HG03039 (cell line): ENCODE data around the gene BRPF1.
"Not testable (repeated sequence)": the region's sequence is repeated elsewhere in the genome, so short reads cannot be mapped to it uniquely, and the experiment has no call there.

ENCODE experiments used
- ATAC-seq: cut with Tn5 transposase; IDR thresholded peaks from one replicate; pipeline ENCODE4 v1.9.1; 2021; ENCODE audit warnings: mild to moderate bottlenecking, moderate library complexity; ENCODE audit not compliant: unreplicated experiment

BRPF1 gene

DNA sequence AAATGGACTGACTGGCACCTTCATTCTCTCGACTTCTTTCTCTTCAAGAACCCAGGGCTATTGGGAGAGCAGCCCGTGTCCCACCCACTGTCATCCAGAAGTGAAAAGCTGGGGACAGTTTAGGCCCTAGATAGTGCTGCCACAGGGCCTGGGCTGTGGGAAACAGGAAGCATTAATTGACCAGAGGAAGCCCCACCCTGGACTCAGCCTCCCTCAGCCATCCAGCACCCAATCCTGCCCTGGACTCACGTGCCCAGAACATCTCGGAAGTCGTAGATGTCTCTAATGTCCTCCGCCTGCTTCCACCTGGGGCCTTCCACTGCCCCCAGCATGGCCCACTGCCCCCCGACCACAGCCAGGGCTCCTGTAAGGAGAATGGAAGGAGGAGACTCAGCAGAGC lies 35.9 kb downstream of the BRPF1 start:
- ATAC-seq: no peak

DNA sequence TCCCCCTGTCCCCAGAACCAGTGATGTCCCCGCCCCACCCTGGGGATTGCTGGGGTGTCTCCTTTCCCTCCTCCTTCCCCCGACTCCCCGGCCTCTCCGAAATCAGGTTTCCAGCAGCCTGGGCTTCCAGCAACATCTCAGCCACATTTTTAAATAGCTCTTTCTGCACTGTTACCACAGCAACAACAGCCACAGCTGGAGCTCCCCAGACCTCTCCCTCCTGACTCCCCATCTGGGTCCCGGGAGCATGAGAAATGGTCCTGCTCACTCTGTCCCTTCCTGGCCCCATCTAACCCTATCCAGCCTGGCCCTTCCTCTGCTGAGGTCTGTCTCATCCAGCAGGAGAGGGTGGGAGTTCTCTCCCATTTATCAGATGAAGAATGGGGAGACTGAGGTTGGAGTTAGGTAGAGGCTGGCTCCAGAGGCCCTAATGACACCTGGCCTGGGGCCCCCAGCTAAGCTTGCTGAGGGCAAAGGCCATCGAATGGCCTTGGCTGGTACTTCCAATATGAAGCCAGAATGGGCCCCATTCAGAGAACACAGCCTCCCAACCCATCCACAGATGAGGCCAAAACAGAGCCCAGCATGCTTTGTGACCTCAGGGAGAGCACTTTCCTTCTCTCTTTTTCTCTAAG lies 36.7 kb downstream of the BRPF1 start:
- ATAC-seq: no peak

DNA sequence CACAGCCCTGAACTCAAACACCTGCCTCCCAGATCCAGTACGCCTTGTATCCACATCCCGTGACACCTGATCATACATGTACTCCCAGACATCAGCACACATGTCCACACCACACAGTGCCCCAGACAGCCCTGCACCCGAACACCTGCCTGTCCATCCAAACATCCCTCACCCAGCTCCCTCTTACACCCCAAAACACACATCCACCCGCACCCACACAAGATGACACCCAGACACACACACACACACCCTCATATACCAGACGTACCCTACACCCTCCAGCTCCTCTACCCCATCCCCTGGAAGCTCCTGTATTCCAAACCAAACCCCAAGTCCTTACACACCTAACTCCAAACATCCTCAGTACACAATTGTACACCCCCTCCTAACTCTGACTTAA lies 37.5 kb downstream of the BRPF1 start:
- ATAC-seq: no peak

DNA sequence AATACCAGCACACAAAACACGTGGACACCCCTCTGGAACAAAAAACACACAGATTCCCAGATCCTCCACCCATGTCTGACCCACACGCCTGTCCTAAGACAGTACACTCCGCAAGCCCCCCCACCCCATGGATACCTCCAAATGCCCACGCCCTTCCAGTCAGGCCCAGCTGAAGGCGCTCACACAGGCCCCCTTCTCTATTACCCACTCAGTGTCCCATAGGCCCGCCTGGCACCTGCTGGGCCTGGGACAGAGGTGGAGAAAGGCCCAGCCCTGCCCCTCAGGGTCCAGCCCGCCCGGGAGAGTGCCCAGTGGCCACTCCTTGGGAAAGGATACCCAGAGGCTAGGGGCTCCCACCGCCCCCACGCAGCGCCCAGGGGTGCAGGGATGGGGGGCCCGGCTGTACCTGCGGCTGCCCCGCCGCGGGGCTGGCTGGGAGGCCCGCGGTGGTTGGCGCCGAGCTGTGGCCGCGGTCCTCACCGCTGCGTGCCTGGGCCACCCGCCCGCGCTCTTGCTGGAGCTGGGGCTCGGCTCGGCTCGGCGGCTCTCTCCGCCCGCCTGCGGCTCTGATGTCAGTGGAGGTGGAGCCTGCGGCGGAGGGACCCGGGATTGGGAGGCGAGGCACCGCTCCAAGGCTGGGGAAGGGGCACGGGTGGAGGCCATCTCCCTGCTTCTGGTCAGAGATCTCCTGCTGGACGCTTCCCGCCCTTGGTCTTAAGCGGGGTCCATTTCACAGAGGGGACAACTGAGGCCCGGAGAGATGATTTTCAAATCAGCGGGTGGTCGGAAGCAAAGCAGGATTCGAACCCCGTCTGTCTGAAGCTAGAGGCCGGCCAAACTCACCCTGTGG lies 38.1 kb downstream of the BRPF1 start, which contains the start of gene CAMK1:
CAMK1 (minus strand) TSS at position 522 of the 850 bp plus-strand sequence. CDS start 2,198 bp downstream, outside the sequence.
- ATAC-seq: peak; percentile 72

GRCh38 chr3:9770276-9770812 lies 38.8 kb downstream of the BRPF1 start:
- ATAC-seq: no peak

GRCh38 chr3:9771007-9771406 lies 39.5 kb downstream of the BRPF1 start:
- ATAC-seq: not testable (repeated sequence)

DNA sequence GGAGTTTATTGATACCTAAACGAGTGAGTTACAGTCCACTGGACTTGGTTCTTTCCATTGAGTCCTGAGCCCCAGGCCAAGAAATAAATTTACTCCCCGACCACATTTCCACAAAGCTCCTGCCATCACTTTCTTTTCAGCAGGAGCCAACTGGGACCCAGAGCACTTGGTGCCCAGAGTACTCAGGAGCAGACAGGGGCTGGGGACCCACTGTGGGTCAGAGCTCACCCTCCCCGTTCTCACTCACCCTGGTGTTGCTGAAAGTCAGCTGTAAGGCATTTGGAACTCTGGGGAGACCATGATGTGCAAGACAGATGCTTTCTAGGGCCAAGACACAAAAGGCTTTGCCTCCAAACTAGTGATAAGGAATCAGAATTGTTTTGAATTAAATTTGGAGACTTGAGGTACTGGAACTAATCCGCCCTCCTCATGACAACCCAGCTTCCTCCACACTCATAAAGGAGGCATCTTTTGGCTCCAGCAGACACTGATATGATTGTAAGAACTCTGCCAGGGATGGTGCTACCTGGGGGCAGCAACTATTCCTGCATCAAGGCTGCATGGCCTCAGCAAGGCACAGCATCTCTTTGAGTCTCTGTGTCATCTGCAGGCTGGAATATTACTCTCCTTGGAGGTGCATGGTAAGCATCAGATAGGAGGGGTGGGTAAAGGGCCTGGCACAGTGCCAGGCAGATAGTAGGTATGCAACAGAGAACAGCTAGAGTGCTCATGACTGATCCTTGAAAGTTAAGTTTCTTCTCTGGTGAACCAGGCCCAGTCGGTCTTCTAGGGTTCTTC lies 45.6 kb downstream of the BRPF1 start:
- no peak for ATAC-seq

DNA sequence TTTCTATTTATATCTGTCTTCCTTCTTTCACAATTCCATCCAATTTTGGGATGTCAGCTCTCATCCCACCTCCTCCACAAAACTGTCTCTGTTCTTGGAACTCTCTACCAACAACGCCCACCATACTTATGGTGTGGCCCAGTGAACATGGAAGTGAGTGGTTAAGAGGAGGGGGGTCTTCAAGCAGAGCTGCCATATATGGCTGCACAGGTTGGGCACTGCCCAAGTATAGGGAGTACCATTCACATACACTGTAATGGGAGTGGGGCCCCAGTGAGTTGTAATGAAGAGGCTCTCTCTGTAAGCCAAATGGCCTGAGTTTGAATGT lies 46.1 kb downstream of the BRPF1 start:
- ATAC-seq: no peak

- no peak for ATAC-seq
Measured at GRCh38 chr3:9778143-9779074, 46.9 kb downstream of the BRPF1 start.

DNA sequence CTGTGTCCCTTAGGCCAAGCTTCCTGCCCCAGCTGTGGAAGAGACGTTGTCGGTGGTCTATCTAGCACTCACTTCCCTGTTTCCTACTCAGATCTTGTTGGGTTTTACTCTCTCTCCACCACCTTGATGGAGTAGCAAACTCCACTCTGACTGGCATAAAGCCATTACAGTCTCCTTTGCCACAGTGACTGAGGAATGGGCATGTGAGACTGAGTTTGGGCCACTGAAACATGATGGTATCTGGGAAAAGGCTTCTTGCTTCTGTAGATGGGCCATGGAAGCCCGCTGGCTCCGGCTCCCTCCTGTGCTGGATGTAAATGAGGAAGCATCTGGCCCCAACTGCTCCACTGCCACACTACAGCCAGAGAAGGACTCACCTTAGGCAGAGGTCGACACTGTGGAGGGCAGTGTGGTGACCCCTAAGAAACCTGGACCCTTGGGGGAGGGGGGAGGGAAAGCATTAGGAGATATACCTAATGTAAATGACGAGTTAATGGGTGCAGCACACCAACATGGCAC lies 47.6 kb downstream of the BRPF1 start:
- no peak for ATAC-seq

- ATAC-seq: no peak
Measured at GRCh38 chr3:9779721-9780457, 48.4 kb downstream of the BRPF1 start.

DNA sequence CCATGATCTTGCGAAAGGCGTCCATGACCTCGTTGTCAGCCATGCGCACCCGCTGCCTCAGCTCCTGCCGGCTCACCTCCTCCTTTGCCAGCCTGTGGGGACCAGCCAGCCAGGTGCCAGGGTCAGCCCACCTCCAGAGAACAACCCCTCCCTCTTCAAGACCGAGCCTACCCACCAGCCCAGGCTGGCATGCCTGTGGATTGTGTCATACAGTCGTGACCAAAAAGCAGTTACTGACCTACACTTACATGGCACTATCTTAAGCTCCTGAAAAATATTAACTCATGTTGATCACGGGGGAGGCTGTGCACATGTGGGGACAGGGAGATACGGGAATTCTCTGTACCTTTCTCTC lies 48.9 kb downstream of the BRPF1 start:
- no peak for ATAC-seq

- ATAC-seq: no peak
Measured at GRCh38 chr3:9780910-9781309, 49.4 kb downstream of the BRPF1 start.

- no peak for ATAC-seq
Measured at GRCh38 chr3:9781551-9781950, 50.0 kb downstream of the BRPF1 start.

DNA sequence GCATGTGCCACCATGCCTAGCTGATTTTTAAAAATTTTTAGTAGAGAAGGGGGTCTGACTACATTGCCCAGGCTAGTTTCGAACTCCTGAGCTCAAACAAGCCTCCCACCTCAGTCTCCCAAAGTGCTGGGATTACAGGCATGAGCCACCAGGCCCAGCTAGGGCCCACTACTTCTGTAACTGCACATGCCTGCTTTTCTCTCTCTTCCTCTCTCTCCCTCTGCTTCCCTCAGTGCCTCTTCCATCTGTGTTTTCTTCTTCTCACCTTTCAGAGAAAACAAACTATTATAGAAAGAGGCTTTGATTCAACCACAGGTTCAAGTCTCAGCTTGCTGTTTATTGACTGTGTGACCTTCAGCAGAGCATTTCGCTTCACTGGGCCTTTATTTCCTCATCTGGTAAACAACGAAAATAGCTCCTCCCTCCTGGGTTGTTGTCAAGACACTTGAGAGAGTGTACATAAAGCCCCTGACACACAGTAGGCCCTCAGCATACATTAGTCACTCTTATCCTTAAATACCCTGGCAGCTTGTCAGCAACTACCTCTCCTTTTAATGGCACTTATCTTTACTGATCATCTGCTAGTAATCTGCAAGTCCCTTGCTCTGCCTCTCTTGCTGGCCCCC lies 50.6 kb downstream of the BRPF1 start:
- ATAC-seq: no peak

GRCh38 chr3:9782770-9783169 lies 51.2 kb downstream of the BRPF1 start:
- no peak for ATAC-seq

DNA sequence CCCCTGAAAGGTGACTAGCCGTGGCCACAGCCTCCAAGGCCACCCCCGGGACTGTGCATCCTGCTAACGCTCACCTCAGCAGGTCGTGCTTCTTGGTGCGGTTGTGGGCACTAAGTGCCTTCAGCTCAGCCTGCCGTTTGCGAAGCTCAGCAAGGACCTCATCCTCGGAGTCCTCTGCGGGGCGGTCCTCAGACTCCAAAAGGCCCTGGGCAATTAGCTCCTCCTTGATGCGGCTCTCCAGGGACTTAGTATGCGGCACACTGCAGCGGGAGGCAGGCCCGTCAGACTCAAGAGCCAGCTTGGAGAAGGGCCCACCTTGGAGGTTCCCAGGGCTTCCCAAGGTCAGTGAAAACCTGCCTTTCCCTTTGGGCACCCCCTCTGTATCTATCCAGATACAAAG lies 52.4 kb downstream of the BRPF1 start:
- no peak for ATAC-seq

DNA sequence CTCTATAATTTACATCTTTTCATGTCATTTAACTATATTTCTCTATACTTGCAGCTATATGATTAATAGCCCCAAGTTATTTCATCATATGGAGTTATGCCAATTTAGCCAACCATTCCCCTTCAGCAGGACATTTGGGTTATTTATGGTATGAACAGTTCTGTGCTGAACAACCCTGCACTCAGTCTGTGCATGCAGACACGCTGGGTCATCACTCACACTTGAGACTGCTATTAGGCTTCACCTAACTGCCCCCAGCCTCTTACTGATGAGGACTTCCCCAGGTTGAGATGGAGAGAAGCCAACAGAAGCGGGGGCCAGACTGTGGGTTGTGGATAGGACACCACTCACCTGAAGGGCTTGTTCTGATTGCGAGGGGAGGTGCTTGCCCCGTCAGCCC lies 53.4 kb downstream of the BRPF1 start:
- ATAC-seq: no peak

DNA sequence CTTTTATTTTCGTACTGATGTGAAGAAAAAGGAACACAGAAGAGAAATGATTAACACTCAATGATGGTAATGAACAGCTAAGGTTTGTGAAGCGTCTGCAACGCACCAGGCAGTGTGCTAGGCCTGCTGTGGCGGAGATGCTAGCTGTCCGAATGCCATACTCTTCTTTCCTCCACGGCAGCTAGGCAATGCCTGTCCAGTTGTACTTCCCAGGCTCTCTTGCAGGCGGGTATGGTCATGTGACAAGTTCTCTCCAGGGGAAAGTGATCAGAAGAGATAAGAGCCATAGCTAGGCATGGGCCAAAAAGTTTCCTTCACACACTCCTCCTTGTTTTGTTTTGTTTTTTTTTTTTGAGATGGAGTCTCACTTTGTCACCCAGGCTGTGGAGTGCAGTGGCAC lies 54.1 kb downstream of the BRPF1 start:
- ATAC-seq: no peak
